ENCODE measurements around the gene LIG4.

The LIG4 gene

GRCh38 chr13:108193806-108194205, 21.5 kb downstream of the LIG4 start:
- DNase-seq = no peak

GRCh38 chr13:108190897-108191296, 24.4 kb downstream of the LIG4 start:
- DNase-seq = no peak

GRCh38 chr13:108188260-108188659, 27.1 kb downstream of the LIG4 start:
- DNase-seq = no peak

GRCh38 chr13:108185223-108185622, 30.1 kb downstream of the LIG4 start:
- no peak for DNase-seq

GRCh38 chr13:108182652-108183051, 32.7 kb downstream of the LIG4 start:
- DNase-seq = no peak

GRCh38 chr13:108178078-108178477, 37.3 kb downstream of the LIG4 start:
- no peak for DNase-seq

- DNase-seq = peak; percentile 66 to 72
These were observed 38.6 kb downstream of the LIG4 start for GRCh38 chr13:108176685-108177274.

- no peak for DNase-seq
These were observed 46.4 kb downstream of the LIG4 start for GRCh38 chr13:108168929-108169328.

GRCh38 chr13:108166078-108166477, 49.3 kb downstream of the LIG4 start:
- DNase-seq = no peak

- DNase-seq = no peak
These were observed 56.6 kb downstream of the LIG4 start for GRCh38 chr13:108158746-108159145.

All from activated T-cell treated with anti-CD3 and anti-CD28 coated beads, Interleukin-2, amount 50 U/mL, for 48 hours (primary cell).